ENCODE data around the gene SPI1.

SPI1 gene

DNA sequence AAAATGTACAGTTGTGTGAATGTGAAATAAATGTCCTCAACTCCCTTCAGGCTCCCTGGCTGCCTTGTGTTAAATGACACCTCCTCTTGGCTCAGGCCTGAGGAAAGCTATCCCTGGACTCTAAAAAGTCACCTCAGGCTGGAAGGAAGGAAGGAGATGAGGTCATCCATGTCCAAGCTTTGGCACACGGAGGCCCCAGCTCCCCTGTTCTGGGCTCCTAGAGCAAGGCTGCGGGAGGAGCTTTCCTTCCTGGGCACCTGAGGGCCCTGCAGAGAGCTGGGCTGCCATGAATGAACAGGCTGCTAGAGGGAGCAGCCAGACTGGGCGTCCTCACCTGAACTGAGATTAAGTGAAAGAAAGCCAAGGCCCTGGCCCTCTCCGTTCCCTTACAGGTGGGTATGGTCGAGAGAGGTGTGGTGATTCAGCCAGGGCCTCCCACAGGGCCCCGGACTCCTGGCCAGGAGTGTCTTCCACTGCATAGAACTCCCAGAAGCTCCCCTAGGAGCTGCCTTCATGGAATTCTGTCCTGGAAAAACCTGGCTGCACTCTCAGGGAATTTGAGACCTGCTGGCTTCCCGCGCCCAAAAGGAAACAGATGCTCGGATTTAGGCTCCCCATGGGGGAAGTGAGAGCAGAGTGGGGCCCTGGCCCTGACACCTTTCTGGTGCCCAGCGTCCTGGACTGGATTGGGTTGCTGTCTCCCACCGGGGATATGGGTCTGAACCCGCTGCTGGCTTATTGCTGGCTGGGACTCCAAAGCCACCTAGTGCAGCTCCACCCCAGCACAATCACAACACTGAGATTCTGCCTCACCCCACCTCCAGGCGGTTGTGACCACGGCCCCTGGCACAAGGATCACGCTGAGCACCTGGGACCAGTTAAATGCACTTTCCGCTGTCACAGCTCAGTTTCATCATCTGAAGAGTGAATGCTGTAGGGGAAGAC lies 48.1 kb downstream of the SPI1 start:
- Mint-ChIP-seq H3K9me3 (no peaks in the 10 kb centered on the region), H3K27ac (peak overlapping the region in 2 of 3 experiments; percentile 56 to 82), H3K4me3 (no peak overlapping the region), H3K4me1 (no peaks in the 10 kb centered on the region), H3K36me3 (ENCODE audit: low read depth) (peaks cover 27% of the 10 kb centered on the region), H3K27me3 (ENCODE audit: low read depth) (no peaks in the 10 kb centered on the region)
- TF ChIP-seq, protein P1, sequence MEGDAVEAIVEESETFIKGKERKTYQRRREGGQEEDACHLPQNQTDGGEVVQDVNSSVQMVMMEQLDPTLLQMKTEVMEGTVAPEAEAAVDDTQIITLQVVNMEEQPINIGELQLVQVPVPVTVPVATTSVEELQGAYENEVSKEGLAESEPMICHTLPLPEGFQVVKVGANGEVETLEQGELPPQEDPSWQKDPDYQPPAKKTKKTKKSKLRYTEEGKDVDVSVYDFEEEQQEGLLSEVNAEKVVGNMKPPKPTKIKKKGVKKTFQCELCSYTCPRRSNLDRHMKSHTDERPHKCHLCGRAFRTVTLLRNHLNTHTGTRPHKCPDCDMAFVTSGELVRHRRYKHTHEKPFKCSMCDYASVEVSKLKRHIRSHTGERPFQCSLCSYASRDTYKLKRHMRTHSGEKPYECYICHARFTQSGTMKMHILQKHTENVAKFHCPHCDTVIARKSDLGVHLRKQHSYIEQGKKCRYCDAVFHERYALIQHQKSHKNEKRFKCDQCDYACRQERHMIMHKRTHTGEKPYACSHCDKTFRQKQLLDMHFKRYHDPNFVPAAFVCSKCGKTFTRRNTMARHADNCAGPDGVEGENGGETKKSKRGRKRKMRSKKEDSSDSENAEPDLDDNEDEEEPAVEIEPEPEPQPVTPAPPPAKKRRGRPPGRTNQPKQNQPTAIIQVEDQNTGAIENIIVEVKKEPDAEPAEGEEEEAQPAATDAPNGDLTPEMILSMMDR (IDR thresholded peaks at IDR 0.05; ENCODE audit: unreplicated experiment in 3 of 3): no peak

DNA sequence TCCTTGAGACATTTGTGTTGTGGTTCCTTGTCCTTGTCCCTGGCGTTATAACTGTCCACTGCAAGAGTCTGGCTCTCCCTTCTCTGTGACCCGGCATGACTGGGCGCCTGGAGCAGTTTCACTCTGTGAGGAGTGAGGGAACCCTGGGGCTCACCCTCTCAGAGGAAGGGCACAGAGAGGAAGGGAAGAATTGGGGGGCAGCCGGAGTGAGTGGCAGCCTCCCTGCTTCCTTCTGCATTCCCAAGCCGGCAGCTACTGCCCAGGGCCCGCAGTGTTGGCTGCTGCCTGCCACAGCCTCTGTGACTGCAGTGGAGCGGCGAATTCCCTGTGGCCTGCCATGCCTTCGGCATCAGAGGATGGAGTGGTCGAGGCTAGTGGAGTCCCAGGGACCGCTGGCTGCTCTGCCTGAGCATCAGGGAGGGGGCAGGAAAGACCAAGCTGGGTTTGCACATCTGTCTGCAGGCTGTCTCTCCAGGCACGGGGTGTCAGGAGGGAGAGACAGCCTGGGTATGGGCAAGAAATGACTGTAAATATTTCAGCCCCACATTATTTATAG lies 48.8 kb downstream of the SPI1 start:
- TF ChIP-seq, protein P1 (IDR thresholded peaks at IDR 0.05; ENCODE audit: unreplicated experiment in 3 of 3): no peak
- no peaks in the 10 kb centered on the region for H3K9me3 Mint-ChIP-seq

DNA sequence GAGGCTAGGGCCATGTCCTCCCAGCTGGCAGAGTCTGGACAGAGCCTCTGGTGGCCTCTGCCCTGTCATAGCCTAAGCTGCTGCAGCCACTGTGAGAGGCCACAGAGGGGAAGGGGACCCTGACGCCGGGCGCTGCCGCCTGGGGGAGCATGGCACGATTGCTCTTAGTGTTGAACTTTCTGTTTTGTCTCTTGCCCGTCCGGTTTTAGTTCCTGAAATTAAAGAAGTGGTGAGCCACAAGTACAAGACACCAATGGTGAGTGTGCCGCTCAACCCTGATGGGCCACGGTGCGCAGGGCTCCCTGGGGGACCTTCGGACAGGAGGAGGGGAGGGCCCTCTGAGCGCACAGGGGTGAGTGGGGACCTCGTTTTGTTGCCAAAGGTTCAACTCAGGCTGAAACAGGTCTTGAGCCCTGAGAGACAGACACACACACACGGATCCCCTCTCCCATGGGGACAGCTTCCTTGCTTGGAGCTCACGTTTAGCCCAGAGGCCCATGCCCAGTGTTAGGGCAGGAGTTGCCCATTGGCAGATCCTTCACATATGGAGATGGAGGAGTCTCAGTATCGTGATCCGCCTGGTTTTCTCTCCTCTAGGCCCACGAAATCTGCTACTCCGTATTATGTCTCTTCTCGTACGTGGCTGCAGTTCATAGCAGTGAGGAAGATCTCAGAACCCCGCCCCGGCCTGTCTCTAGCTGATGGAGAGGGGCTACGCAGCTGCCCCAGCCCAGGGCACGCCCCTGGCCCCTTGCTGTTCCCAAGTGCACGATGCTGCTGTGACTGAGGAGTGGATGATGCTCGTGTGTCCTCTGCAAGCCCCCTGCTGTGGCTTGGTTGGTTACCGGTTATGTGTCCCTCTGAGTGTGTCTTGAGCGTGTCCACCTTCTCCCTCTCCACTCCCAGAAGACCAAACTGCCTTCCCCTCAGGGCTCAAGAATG lies 49.6 kb downstream of the SPI1 start:
- Mint-ChIP-seq H3K9me3 (no peaks in the 10 kb centered on the region), H3K36me3 (ENCODE audit: low read depth) (peaks cover 33% of the 10 kb centered on the region), H3K4me1 (no peaks in the 10 kb centered on the region), H3K27me3 (ENCODE audit: low read depth) (no peaks in the 10 kb centered on the region), H3K27ac (peak overlapping the region in 1 of 3 experiments; percentile 31), H3K4me3 (no peak overlapping the region)
- TF ChIP-seq, protein P1 (IDR thresholded peaks at IDR 0.05; ENCODE audit: unreplicated experiment in 3 of 3): no peak

More for the DNA sequence above, 48.8 kb downstream of the SPI1 start:
- Mint-ChIP-seq H3K4me3 (no peak overlapping the region), H3K4me1 (no peaks in the 10 kb centered on the region), H3K27me3 (ENCODE audit: low read depth) (no peaks in the 10 kb centered on the region), H3K36me3 (ENCODE audit: low read depth) (peaks cover 33% of the 10 kb centered on the region), H3K27ac (peak overlapping the region in 2 of 3 experiments; percentile 53 to 82)

DNA sequence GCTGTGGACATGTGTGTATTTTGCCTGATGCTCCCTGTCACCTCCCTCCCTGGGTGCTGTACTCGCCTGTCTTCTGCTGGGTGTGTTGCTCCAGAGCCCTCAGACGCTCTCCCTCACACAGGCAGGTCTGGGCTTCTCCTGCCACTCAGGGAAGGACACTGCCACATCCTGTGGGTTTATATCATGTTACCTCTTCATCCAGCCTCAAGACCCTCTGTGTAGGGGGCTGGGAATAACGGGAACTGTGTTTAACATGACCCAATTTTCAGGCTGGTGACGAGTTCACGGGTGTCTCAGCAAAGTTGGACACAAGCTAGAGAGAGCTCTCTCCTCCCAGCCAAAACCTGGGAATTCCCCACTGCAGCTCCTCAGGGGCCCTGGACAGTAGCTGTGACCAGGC lies 50.4 kb downstream of the SPI1 start:
- Mint-ChIP-seq H3K9me3 (no peaks in the 10 kb centered on the region), H3K27ac (no peak overlapping the region), H3K36me3 (ENCODE audit: low read depth) (peaks cover 33% of the 10 kb centered on the region), H3K4me1 (no peaks in the 10 kb centered on the region), H3K27me3 (ENCODE audit: low read depth) (no peaks in the 10 kb centered on the region), H3K4me3 (no peak overlapping the region)
- TF ChIP-seq, protein P1 (IDR thresholded peaks at IDR 0.05; ENCODE audit: unreplicated experiment in 3 of 3): no peak

DNA sequence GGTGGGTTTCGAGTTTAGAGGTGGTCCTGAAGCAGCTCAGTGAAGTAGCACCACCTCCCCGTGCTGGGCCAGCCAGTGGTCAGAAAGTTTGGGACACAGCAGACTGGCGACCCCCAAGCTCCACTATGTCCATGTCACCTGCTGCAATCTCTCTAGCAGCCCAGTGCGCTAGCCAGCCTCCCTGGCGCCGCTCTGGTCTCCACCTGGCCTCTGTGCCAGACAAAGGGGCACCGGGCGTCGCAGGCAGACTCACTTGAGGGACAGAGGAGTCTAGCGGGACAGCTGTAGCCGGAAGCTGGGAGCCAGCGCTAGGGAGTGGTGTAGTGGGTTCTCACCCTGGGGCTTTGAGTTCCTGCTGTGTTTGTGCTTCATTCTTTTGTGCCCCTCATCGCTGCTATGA lies 51.3 kb downstream of the SPI1 start:
- H3K36me3 Mint-ChIP-seq (ENCODE audit: low read depth): peaks cover 35% of the 10 kb centered on the region
- H3K4me3 Mint-ChIP-seq: no peak overlapping the region
- H3K4me1 Mint-ChIP-seq: no peaks in the 10 kb centered on the region
- H3K27ac Mint-ChIP-seq: no peak overlapping the region
- H3K9me3 Mint-ChIP-seq: no peaks in the 10 kb centered on the region
- TF ChIP-seq, protein P1 (IDR thresholded peaks at IDR 0.05; ENCODE audit: unreplicated experiment in 3 of 3): no peak
- no peaks in the 10 kb centered on the region for H3K27me3 Mint-ChIP-seq (ENCODE audit: low read depth)

Measured in nephron (organoid).